GM12878 (cell line): ENCODE results near the gene UST. TPM values are rescaled to one million over a fixed set of nuclear protein-coding genes. Genes with fewer than 3 reads are reported as not detected.
A peak's percentile ranks its signal among the peaks of the same experiment; 100 is the strongest.

Experiments used
- ASH2L ChIP-seq: fragments of 300-600, 200-600 bp; sonication (generic); IDR thresholded peaks from 2 replicates; pipeline ENCODE4 v1.6.1; 2017; ENCODE audit warnings: low read depth, mild to moderate bottlenecking, borderline replicate concordance
- ATF7 ChIP-seq: fragments of 450-650 bp; IDR thresholded peaks from 2 replicates; pipeline ENCODE4 v1.6.1; 2016; ENCODE audit warnings: low read depth, mild to moderate bottlenecking
- BACH1 ChIP-seq: fragments of 450-650 bp; IDR thresholded peaks from 2 replicates; pipeline ENCODE4 v1.6.1; 2017; ENCODE audit warnings: mild to moderate bottlenecking, borderline replicate concordance
- CEBPB ChIP-seq, 2 experiments: fragments of 150-350 bp in 1 of 2; IDR thresholded peaks; 2 replicates each; pipeline ENCODE4 v1.6.1; 2012 to 2014; ENCODE audit warnings: low read depth in 2 of 2, low read length in 2 of 2, borderline replicate concordance in 1 of 2, inconsistent platforms in 1 of 2
- CHD4 ChIP-seq: fragments of 200-600 bp; sonication (generic); IDR thresholded peaks from 2 replicates; pipeline ENCODE4 v1.6.1; 2016; ENCODE audit warnings: mild to moderate bottlenecking
- DPF2 ChIP-seq: fragments of 450-650 bp; IDR thresholded peaks from 2 replicates; pipeline ENCODE4 v1.6.1; 2017; ENCODE audit warnings: mild to moderate bottlenecking
- ETV6 ChIP-seq, 2 experiments: fragments of 450-650 bp in 1 of 2; IDR thresholded peaks in 1 of 2; conservative IDR thresholded peaks in 1 of 2; 2 replicates each; pipeline ENCODE4 v1.6.1; 2014; ENCODE audit warnings: antibody characterized with exemption in 1 of 2, borderline replicate concordance in 1 of 2, low read depth in 1 of 2, mild to moderate bottlenecking in 1 of 2, moderate library complexity in 1 of 2
- IKZF2 ChIP-seq, 2 experiments: fragments of 450-650 bp; IDR thresholded peaks; 2 replicates each; pipeline ENCODE4 v1.6.1; 2017; ENCODE audit warnings: mild to moderate bottlenecking in 2 of 2, moderate library complexity in 2 of 2
- MEF2A ChIP-seq: IDR thresholded peaks from 2 replicates; pipeline ENCODE4 v1.6.1; 2011; ENCODE audit warnings: low read depth, mild to moderate bottlenecking, low read length, moderate library complexity; ENCODE audit not compliant: insufficient read depth
- MTA2 ChIP-seq: fragments of 450-650 bp; IDR thresholded peaks from 2 replicates; pipeline ENCODE4 v1.6.1; 2016; ENCODE audit warnings: low read depth, mild to moderate bottlenecking, moderate library complexity
- MXI1 ChIP-seq: fragments of 150-350 bp; IDR thresholded peaks from 2 replicates; pipeline ENCODE4 v1.6.1; 2011; ENCODE audit warnings: low read depth, mild to moderate bottlenecking, inconsistent platforms, low read length, improper control_type of control experiment
- NBN ChIP-seq: fragments of 450-650 bp; IDR thresholded peaks from 2 replicates; pipeline ENCODE4 v1.6.1; 2016
- NFYB ChIP-seq: IDR thresholded peaks from 2 replicates; pipeline ENCODE4 v1.6.1; 2011; ENCODE audit warnings: low read depth, mild to moderate bottlenecking, low read length, improper control_type of control experiment, moderate library complexity; ENCODE audit not compliant: insufficient read depth
- RB1 ChIP-seq: fragments of 450-650 bp; formaldehyde crosslinking; IDR thresholded peaks from 2 replicates; pipeline ENCODE4 v1.6.1; 2017; ENCODE audit warnings: mild to moderate bottlenecking, borderline replicate concordance
- SPI1 ChIP-seq: IDR thresholded peaks from 2 replicates; pipeline ENCODE4 v1.6.1; 2011; ENCODE audit warnings: low read depth, mild to moderate bottlenecking, low read length, moderate library complexity, borderline replicate concordance; ENCODE audit not compliant: insufficient read depth
- SRF ChIP-seq, 2 experiments: IDR thresholded peaks; 2 replicates each; pipeline ENCODE4 v1.6.1; 2011; ENCODE audit warnings: low read depth in 2 of 2, low read length in 2 of 2, mild to moderate bottlenecking in 1 of 2, moderate library complexity in 1 of 2
- TBL1XR1 ChIP-seq: IDR thresholded peaks from 2 replicates; pipeline ENCODE4 v1.6.1; 2012; ENCODE audit warnings: low read depth, low read length, improper control_type of control experiment
- TCF3 ChIP-seq: IDR thresholded peaks from 2 replicates; pipeline ENCODE4 v1.6.1; 2012; ENCODE audit warnings: low read depth, mild to moderate bottlenecking, low read length, borderline replicate concordance; ENCODE audit not compliant: insufficient read depth
- WRNIP1 ChIP-seq: IDR thresholded peaks from 2 replicates; pipeline ENCODE4 v1.6.1; 2011; ENCODE audit warnings: low read depth, low read length, improper control_type of control experiment, borderline replicate concordance
- ZNF24 ChIP-seq: fragments of 450-650 bp; IDR thresholded peaks from 2 replicates; pipeline ENCODE4 v1.6.1; 2017; ENCODE audit warnings: antibody characterized with exemption, mild to moderate bottlenecking
- ZSCAN29 ChIP-seq: fragments of 450-650 bp; IDR thresholded peaks from 2 replicates; pipeline ENCODE4 v1.6.1; 2017; ENCODE audit warnings: mild to moderate bottlenecking, moderate library complexity
- polyA plus RNA-seq, 11 experiments: library from polyadenylated mRNA; depleted of rRNA in 4 of 11; unstranded in 6 of 11; stranded (reverse) in 5 of 11; fragments of >200 nt; fragmentation: Nextera tagmentation in 4 of 11; fragmentation: Illumina TruSeq in 1 of 11; extraction: Ambion mirVana in 4 of 11; extraction: Trizol in 1 of 11; gene quantifications; 1 replicate in 1 of 11; 2 replicates in 10 of 11; pipeline versions ENCODE4 v1.2.1 to v1.2.3, GENCODE V29; 2011 to 2016; ENCODE audit warnings: inconsistent platforms in 2 of 11, missing spikeins in 2 of 11, low read depth in 1 of 11
- total RNA-seq, 4 experiments: library from RNA; depleted of rRNA in 3 of 4; stranded (reverse); fragments of >200 nt in 3 of 4; fragmentation: Illumina TruSeq in 1 of 4; extraction: Trizol in 1 of 4; gene quantifications; 2 replicates each; pipeline versions ENCODE4 v1.2.1 to v1.2.3, GENCODE V29; 2013 to 2021
- TF ChIP-seq, protein P1 (sequence below): fragments of 450-650 bp; formaldehyde crosslinking; IDR thresholded peaks from 2 replicates; pipeline ENCODE4 v1.4.0; 2020; ENCODE audit warnings: mild to moderate bottlenecking, moderate library complexity
- TF ChIP-seq, protein P2 (sequence below): fragments of 450-650 bp; IDR thresholded peaks from 2 replicates; pipeline ENCODE4 v1.6.1; 2017; ENCODE audit warnings: mild to moderate bottlenecking, low read depth, inconsistent platforms; ENCODE audit not compliant: poor library complexity, severe bottlenecking
- TF ChIP-seq, protein P3 (sequence below): IDR thresholded peaks from 2 replicates; pipeline ENCODE4 v1.6.1; 2012; ENCODE audit warnings: low read depth, low read length, improper control_type of control experiment

The UST gene
- total and polyA plus RNA-seq, 10 of the 15 experiments (the other 5 are each of a cell fraction or from before 2014, with no cell fraction given), result 0.74 to 43.3 (median 2.2) TPM

DNA sequence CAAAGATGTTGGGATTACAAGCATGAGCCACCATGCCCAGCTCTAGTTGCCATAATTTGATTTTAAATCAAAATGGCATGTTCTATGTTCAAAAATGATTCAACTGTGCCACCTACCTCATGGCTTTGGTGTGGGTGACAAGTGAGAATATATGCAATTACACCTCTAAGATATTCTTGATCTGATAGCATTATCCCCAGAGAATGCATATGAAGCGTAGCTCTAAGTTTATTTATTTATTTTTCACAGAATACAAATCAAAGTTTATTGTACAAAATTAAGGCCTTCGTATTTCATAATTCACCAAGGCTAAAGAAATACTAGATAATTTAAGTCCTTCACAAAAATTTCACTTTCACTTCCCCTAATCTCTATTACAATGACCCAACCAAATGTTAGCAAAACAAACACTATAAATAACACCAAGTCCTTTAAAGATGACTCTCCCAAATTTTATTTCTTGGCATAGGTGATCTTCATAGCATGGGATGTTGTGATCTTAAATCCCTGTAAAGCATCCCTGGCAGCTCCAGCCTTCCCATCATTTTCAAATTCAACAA lies 364.8 kb downstream of the UST start (continued):
- no peak for TF ChIP-seq SRF (IDR thresholded peaks at IDR 0.05; ENCODE audit: low read depth in 2 of 2, low read length in 2 of 2)
- TF ChIP-seq MEF2A, result peak; percentile 81; the same call in 1 of the 2 replicates
- TF ChIP-seq IKZF2 (IDR thresholded peaks at IDR 0.05), result peak in 1 of 2 experiments; percentile 40; a peak in 2 of 4 replicates
- TF ChIP-seq TCF3, result no peak
- TF ChIP-seq ZSCAN29, result no peak
- TF ChIP-seq ZNF24, result no peak
- TF ChIP-seq ATF7, result peak; percentile 67
- TF ChIP-seq, protein P1, sequence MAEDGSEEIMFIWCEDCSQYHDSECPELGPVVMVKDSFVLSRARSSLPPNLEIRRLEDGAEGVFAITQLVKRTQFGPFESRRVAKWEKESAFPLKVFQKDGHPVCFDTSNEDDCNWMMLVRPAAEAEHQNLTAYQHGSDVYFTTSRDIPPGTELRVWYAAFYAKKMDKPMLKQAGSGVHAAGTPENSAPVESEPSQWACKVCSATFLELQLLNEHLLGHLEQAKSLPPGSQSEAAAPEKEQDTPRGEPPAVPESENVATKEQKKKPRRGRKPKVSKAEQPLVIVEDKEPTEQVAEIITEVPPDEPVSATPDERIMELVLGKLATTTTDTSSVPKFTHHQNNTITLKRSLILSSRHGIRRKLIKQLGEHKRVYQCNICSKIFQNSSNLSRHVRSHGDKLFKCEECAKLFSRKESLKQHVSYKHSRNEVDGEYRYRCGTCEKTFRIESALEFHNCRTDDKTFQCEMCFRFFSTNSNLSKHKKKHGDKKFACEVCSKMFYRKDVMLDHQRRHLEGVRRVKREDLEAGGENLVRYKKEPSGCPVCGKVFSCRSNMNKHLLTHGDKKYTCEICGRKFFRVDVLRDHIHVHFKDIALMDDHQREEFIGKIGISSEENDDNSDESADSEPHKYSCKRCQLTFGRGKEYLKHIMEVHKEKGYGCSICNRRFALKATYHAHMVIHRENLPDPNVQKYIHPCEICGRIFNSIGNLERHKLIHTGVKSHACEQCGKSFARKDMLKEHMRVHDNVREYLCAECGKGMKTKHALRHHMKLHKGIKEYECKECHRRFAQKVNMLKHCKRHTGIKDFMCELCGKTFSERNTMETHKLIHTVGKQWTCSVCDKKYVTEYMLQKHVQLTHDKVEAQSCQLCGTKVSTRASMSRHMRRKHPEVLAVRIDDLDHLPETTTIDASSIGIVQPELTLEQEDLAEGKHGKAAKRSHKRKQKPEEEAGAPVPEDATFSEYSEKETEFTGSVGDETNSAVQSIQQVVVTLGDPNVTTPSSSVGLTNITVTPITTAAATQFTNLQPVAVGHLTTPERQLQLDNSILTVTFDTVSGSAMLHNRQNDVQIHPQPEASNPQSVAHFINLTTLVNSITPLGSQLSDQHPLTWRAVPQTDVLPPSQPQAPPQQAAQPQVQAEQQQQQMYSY, result no peak
- TF ChIP-seq RB1, result 0 out of 2 replicates have a peak, but pooled peaks have one; percentile 20
- peak; percentile 91 for TF ChIP-seq SPI1
- 0 out of 2 replicates have a peak, but pooled peaks have one; percentile 15 for TF ChIP-seq MXI1
- no peak; the same call in 1 of the 2 replicates for TF ChIP-seq NBN
- TF ChIP-seq MTA2, result peak; percentile 50; the same call in 1 of the 2 replicates
- TF ChIP-seq, protein P2, sequence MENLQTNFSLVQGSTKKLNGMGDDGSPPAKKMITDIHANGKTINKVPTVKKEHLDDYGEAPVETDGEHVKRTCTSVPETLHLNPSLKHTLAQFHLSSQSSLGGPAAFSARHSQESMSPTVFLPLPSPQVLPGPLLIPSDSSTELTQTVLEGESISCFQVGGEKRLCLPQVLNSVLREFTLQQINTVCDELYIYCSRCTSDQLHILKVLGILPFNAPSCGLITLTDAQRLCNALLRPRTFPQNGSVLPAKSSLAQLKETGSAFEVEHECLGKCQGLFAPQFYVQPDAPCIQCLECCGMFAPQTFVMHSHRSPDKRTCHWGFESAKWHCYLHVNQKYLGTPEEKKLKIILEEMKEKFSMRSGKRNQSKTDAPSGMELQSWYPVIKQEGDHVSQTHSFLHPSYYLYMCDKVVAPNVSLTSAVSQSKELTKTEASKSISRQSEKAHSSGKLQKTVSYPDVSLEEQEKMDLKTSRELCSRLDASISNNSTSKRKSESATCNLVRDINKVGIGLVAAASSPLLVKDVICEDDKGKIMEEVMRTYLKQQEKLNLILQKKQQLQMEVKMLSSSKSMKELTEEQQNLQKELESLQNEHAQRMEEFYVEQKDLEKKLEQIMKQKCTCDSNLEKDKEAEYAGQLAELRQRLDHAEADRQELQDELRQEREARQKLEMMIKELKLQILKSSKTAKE, result no peak
- no peak for TF ChIP-seq NFYB
- no peak for TF ChIP-seq ETV6 (conservative IDR thresholded peaks at IDR 0.05 in 1 of 2, IDR thresholded peaks at IDR 0.05 in 1 of 2; ENCODE audit: borderline replicate concordance in 1 of 2, low read depth in 1 of 2)
- no peak for TF ChIP-seq WRNIP1
- peak; percentile 75; the same call in 1 of the 2 replicates for TF ChIP-seq DPF2
- no peak for TF ChIP-seq BACH1
- TF ChIP-seq, protein P3, sequence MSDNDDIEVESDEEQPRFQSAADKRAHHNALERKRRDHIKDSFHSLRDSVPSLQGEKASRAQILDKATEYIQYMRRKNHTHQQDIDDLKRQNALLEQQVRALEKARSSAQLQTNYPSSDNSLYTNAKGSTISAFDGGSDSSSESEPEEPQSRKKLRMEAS, result no peak
- no peak for TF ChIP-seq ASH2L
- TF ChIP-seq CHD4, result no peak
- TF ChIP-seq CEBPB (IDR thresholded peaks at IDR 0.05; ENCODE audit: borderline replicate concordance in 1 of 2, low read depth in 2 of 2, low read length in 2 of 2), result no peak
- no peak for TF ChIP-seq TBL1XR1
